GM12878 (cell line): ENCODE measurements around the gene TAS2R4. TPM values are rescaled to one million over a fixed set of nuclear protein-coding genes. Genes with fewer than 3 reads are reported as not detected.
A peak's percentile ranks its signal among the peaks of the same experiment; 100 is the strongest.
"Not testable (repeated sequence)": the region's sequence is repeated elsewhere in the genome, so short reads cannot be mapped to it uniquely, and the experiment has no call there.

Source experiments
- ATAC-seq: fragments of 200-7000 bp; cut with Tn5 transposase; 3 replicates; pipeline ENCODE4 v1.9.1; 2020; ENCODE audit warnings: mild to moderate bottlenecking, moderate library complexity
- BruUV-seq: library from RNA; stranded (reverse); fragments of 400-500 nt; replicated peaks from 2 replicates; lab custom pipeline; 2021; lab: Mats Ljungman, UMichigan
- CTCF ChIA-PET: fragments of 300-600 bp; sonication (Branson Sonifier 250); formaldehyde crosslinking; extraction: SDS; loops from one replicate; lab custom pipeline; 2021; ENCODE audit warnings: inconsistent platforms; lab: Yijun Ruan, JAX
- POLR2A ChIA-PET: fragments of 350-600 bp; formaldehyde crosslinking; extraction: SDS; loops from one replicate; lab custom pipeline; 2021; ENCODE audit warnings: inconsistent platforms; lab: Charles Lee
- RAD21 ChIA-PET: fragments of 300-600 bp; sonication (Branson Sonifier 250); formaldehyde crosslinking; loops from one replicate; lab custom pipeline; 2023; ENCODE audit warnings: antibody characterized with exemption; ENCODE audit not compliant: unreplicated experiment; lab: Charles Lee
- SMC1A ChIA-PET: fragments of 300-600 bp; sonication (Branson Sonifier 250); formaldehyde crosslinking; loops from one replicate; lab custom pipeline; 2023; ENCODE audit not compliant: unreplicated experiment, uncharacterized antibody; lab: Charles Lee
- DNase-seq: peaks from one replicate; pipeline ENCODE4 v3.0.0-alpha.2; 2011; ENCODE audit warnings: low read depth, low spot score
- FAIRE-seq: peaks from 3 replicates; lab custom pipeline; 2011; peaks lifted over from hg19 to GRCh38; lab: Jason Lieb, UNC
- H2AFZ ChIP-seq: 2 replicates; pipeline ENCODE4 v1.6.0; 2011; ENCODE audit warnings: low read depth, low read length, control low read depth; ENCODE audit not compliant: control insufficient read depth
- H3K27ac ChIP-seq: 2 replicates; pipeline ENCODE4 v1.5.1; 2011; ENCODE audit warnings: control low read depth; ENCODE audit not compliant: control insufficient read depth, insufficient read depth
- H3K27me3 ChIP-seq, 2 experiments: replicated peaks in 1 of 2; 2 replicates each; pipeline versions ENCODE4 v1.6.0 to v1.6.1; 2011; ENCODE audit warnings: low read length in 1 of 2; ENCODE audit not compliant: control insufficient read depth in 2 of 2, insufficient read depth in 2 of 2
- H3K36me3 ChIP-seq, 2 experiments: 2 replicates each; pipeline ENCODE4 v1.5.1; 2011; ENCODE audit warnings: low read length in 1 of 2; ENCODE audit not compliant: control insufficient read depth in 2 of 2, insufficient read depth in 2 of 2
- H3K4me1 ChIP-seq: 2 replicates; pipeline ENCODE4 v1.6.1; 2011; ENCODE audit warnings: mild to moderate bottlenecking, low read length, moderate library complexity, mixed read lengths; ENCODE audit not compliant: control insufficient read depth, insufficient read depth
- H3K4me2 ChIP-seq: 2 replicates; pipeline ENCODE4 v1.6.0; 2011; ENCODE audit warnings: control low read depth; ENCODE audit not compliant: control insufficient read depth, insufficient read depth
- H3K4me3 ChIP-seq: fragments of 200-600 bp; sonication (generic); 2 replicates; pipeline ENCODE4 v1.5.1; 2016
- H3K79me2 ChIP-seq: 2 replicates; pipeline ENCODE4 v1.6.0; 2011; ENCODE audit warnings: low read length; ENCODE audit not compliant: control insufficient read depth, insufficient read depth
- H3K9ac ChIP-seq: 2 replicates; pipeline ENCODE4 v1.8.0; 2011; ENCODE audit warnings: low read length, control low read depth, mixed read lengths; ENCODE audit not compliant: control insufficient read depth, insufficient read depth
- H3K9me3 ChIP-seq: replicated peaks from 3 replicates; pipeline ENCODE4 v1.5.1; 2011; ENCODE audit warnings: mild to moderate bottlenecking, low read length; ENCODE audit not compliant: control insufficient read depth, insufficient read depth
- H4K20me1 ChIP-seq: 2 replicates; pipeline ENCODE4 v1.6.0; 2011; ENCODE audit not compliant: control insufficient read depth, insufficient read depth
- FOXM1 ChIP-seq: IDR thresholded peaks from 2 replicates; pipeline ENCODE4 v1.6.1; 2012; ENCODE audit warnings: low read depth, mild to moderate bottlenecking, inconsistent platforms, low read length, moderate library complexity
- KAT2A ChIP-seq: conservative IDR thresholded peaks from 2 replicates; pipeline ENCODE4 v1.6.1; 2011; ENCODE audit warnings: low read depth, low read length; ENCODE audit not compliant: control insufficient read depth
- RAD21 ChIP-seq: IDR thresholded peaks from 2 replicates; pipeline ENCODE4 v1.6.1; 2011; ENCODE audit warnings: mild to moderate bottlenecking, low read depth, low read length, moderate library complexity; ENCODE audit not compliant: insufficient read depth
- WGBS: methylation state at CpG from one replicate; pipeline ENCODE4 v1.1.6; 2016; ENCODE audit warnings: low lambda C conversion rate; ENCODE audit not compliant: insufficient replicate concordance, insufficient coverage; ENCODE audit errors: missing lambda C conversion rate; 5-methylcytosine and 5-hydroxymethylcytosine counted together
- in situ Hi-C: fragments of 300-500 bp; cut with MboI; formaldehyde crosslinking; loops from 9 replicates; pipeline ENCODE4 v1.14.3; 2018; ENCODE audit warnings: mixed read lengths
- intact Hi-C: fragments of 100-400 bp; cut with micrococcal nuclease; formaldehyde crosslinking; loops from one replicate; pipeline ENCODE4 v1.14.2; 2022; ENCODE audit not compliant: unreplicated experiment
- polyA plus RNA-seq, 11 experiments: library from polyadenylated mRNA; depleted of rRNA in 4 of 11; unstranded in 6 of 11; stranded (reverse) in 5 of 11; fragments of >200 nt; fragmentation: Nextera tagmentation in 4 of 11; fragmentation: Illumina TruSeq in 1 of 11; extraction: Ambion mirVana in 4 of 11; extraction: Trizol in 1 of 11; gene quantifications; 1 replicate in 1 of 11; 2 replicates in 10 of 11; pipeline versions ENCODE4 v1.2.1 to v1.2.3, GENCODE V29; 2011 to 2016; ENCODE audit warnings: inconsistent platforms in 2 of 11, missing spikeins in 2 of 11, low read depth in 1 of 11
- total RNA-seq, 4 experiments: library from RNA; depleted of rRNA in 3 of 4; stranded (reverse); fragments of >200 nt in 3 of 4; fragmentation: Illumina TruSeq in 1 of 4; extraction: Trizol in 1 of 4; gene quantifications; 2 replicates each; pipeline versions ENCODE4 v1.2.1 to v1.2.3, GENCODE V29; 2013 to 2021
- TF ChIP-seq, protein P1 (sequence below): fragments of 450-650 bp; conservative IDR thresholded peaks from 2 replicates; pipeline ENCODE4 v1.6.1; 2017; ENCODE audit warnings: mild to moderate bottlenecking, moderate library complexity
- TF ChIP-seq, protein P2 (sequence below): fragments of 450-650 bp; IDR thresholded peaks from 2 replicates; pipeline ENCODE4 v1.6.1; 2017; ENCODE audit warnings: mild to moderate bottlenecking, moderate library complexity

TAS2R4 gene
- total and polyA plus RNA-seq, 10 of the 15 experiments (the other 5 are each of a cell fraction or from before 2014, with no cell fraction given) = 0.04 to 0.90 (median 0.40) TPM; not detected in 1

DNA sequence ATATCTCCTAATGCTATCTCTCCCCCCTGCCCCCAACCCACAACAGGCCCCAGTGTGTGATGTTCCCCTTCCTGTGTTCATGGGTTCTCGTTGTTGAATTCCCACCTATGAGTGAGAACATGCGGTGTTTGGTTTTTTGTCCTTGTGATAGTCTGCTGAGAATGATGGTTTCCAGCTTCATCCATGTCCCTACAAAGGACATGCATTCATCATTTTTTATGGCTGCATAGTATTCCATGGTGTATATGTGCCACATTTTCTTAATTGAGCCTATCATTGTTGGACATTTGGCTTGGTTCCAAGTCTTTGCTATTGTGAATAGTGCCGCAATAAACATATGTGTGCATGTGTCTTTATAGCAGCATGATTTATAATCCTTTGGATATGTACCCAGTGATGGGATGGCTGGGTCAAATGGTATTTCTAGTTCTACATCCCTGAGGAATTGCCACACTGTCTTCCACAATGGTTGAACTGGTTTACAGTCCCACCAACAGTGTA lies 6.3 kb upstream of the TAS2R4 start:
- H3K9ac ChIP-seq, H3K27ac ChIP-seq, in situ Hi-C loops, H3K27me3 ChIP-seq, RAD21 ChIA-PET, BruUV-seq, H3K9me3 ChIP-seq, H3K36me3 ChIP-seq, POLR2A ChIA-PET, H3K4me1 ChIP-seq, SMC1A ChIA-PET, ATAC-seq, H2AFZ ChIP-seq, H3K4me2 ChIP-seq, intact Hi-C loops, FAIRE-seq, H3K79me2 ChIP-seq, DNase-seq, H4K20me1 ChIP-seq, H3K4me3 ChIP-seq: not testable (repeated sequence)
- CTCF ChIA-PET = interaction anchor here (1.6 kb wide), 1 partner anchor 13 kb away, joined by 9 read pairs; no protein-coding TSS in a partner anchor
- WGBS = 96% methylated on average over 3 of the region's 3 CpGs

DNA sequence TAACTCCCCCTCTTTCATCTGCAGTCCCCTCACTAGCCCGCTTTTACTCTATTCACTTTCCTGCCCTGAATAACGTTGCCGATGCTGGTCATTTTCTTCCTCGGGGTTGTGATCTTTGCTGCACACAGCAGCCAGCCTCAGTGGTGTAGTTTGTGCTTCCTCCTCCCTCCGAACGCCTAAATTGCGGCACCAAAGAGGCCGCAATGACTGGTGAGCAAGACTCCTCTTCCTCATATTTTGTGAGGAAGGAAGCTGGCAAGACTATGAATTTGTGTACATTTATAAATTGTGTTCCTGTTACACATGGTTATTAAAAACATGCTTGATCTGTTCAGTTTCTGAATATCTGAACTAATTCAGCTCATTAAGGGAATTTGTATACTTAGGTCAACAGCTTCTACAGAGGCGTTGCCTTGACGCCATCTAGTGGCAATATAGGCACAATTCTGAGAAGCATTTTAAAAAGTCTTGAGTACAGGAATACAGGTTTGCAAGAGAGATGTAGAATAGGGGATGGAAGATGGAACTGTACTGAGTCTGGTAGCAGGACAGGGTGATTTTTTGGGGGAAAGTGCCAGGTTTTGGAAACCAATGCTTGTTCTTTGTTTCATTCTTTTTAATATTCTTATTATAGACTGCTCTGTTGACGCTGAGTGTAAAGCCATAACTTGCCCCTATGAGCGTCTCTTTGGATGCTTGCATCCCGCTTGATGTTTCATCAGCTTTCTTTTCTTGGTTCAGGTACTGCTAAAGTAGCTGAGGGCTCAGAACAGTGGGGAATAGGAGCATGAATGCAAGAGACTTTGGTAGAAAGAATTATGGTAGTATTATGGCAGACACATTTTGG lies 9.5 kb downstream of the TAS2R4 start:
- no peak for FAIRE-seq
- ChIA-PET POLR2A (no interaction called here), CTCF (interaction anchor here (0.5 to 5.4 kb wide), 28 partner anchors 9 to 879 kb away, joined by 3 to 108 read pairs (median 3); partner anchors contain the start of gene SSBP1), SMC1A (interaction anchor here (0.7 to 2.6 kb wide), 8 partner anchors 11 to 237 kb away, joined by 3 to 11 read pairs (median 4); partner anchors contain the start of gene SSBP1), RAD21 (interaction anchor here (0.7 to 1.9 kb wide), 5 partner anchors 17 to 255 kb away, joined by 3 to 11 read pairs (median 5); no protein-coding TSS in a partner anchor)
- Histone ChIP-seq H3K79me2 (no peaks in the 10 kb centered on the region), H3K4me1 (no peaks in the 10 kb centered on the region), H4K20me1 (no peaks in the 10 kb centered on the region), H3K4me2 (no peak overlapping the region), H3K4me3 (no peak overlapping the region), H2AFZ (no peak overlapping the region), H3K27ac (no peak overlapping the region), H3K27me3 (no peaks in the 10 kb centered on the region), H3K9me3 (no peaks in the 10 kb centered on the region), H3K36me3 (no peaks in the 10 kb centered on the region; a peak in 1 of 4 replicates), H3K9ac (no peak overlapping the region)
- 66% methylated on average over 13 of the region's 13 CpGs for WGBS
- in situ Hi-C loops (no loop called here), intact Hi-C loops (loop anchor here (1.0 kb wide), 1 partner anchor 132 kb away; no protein-coding TSS in a partner anchor)
- no TSS peak for BruUV-seq
- peak; percentile 8 for DNase-seq
- ATAC-seq = peak; percentile 92
- TF ChIP-seq RAD21 (peak; percentile 78), KAT2A (no peak), FOXM1 (no peak)
- TF ChIP-seq, protein P1, sequence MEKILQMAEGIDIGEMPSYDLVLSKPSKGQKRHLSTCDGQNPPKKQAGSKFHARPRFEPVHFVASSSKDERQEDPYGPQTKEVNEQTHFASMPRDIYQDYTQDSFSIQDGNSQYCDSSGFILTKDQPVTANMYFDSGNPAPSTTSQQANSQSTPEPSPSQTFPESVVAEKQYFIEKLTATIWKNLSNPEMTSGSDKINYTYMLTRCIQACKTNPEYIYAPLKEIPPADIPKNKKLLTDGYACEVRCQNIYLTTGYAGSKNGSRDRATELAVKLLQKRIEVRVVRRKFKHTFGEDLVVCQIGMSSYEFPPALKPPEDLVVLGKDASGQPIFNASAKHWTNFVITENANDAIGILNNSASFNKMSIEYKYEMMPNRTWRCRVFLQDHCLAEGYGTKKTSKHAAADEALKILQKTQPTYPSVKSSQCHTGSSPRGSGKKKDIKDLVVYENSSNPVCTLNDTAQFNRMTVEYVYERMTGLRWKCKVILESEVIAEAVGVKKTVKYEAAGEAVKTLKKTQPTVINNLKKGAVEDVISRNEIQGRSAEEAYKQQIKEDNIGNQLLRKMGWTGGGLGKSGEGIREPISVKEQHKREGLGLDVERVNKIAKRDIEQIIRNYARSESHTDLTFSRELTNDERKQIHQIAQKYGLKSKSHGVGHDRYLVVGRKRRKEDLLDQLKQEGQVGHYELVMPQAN = no peak
- TF ChIP-seq, protein P2, sequence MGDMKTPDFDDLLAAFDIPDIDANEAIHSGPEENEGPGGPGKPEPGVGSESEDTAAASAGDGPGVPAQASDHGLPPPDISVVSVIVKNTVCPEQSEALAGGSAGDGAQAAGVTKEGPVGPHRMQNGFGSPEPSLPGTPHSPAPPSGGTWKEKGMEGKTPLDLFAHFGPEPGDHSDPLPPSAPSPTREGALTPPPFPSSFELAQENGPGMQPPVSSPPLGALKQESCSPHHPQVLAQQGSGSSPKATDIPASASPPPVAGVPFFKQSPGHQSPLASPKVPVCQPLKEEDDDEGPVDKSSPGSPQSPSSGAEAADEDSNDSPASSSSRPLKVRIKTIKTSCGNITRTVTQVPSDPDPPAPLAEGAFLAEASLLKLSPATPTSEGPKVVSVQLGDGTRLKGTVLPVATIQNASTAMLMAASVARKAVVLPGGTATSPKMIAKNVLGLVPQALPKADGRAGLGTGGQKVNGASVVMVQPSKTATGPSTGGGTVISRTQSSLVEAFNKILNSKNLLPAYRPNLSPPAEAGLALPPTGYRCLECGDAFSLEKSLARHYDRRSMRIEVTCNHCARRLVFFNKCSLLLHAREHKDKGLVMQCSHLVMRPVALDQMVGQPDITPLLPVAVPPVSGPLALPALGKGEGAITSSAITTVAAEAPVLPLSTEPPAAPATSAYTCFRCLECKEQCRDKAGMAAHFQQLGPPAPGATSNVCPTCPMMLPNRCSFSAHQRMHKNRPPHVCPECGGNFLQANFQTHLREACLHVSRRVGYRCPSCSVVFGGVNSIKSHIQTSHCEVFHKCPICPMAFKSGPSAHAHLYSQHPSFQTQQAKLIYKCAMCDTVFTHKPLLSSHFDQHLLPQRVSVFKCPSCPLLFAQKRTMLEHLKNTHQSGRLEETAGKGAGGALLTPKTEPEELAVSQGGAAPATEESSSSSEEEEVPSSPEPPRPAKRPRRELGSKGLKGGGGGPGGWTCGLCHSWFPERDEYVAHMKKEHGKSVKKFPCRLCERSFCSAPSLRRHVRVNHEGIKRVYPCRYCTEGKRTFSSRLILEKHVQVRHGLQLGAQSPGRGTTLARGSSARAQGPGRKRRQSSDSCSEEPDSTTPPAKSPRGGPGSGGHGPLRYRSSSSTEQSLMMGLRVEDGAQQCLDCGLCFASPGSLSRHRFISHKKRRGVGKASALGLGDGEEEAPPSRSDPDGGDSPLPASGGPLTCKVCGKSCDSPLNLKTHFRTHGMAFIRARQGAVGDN = no peak
